ENCODE measurements around the gene IPO9.

DNA sequence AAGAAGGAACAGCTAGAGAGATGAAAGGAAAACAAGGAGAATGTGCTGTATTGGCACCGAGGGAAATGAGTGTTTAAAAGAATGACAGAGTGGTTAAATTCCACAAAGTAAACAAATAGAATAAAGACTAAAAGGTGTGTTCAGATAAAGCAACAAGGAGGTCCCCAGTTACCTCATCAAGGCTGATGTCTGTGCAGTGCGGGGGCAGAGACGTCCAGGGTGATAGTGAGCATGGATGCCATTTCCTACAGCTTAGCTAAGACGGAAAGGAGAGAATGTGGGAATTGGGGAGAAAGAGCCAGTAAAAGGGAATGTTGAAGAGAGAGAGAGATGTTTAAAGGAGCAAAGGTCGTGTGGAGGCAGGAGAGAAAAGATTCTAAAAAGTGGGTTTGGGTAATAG, 101.8 kb downstream of the IPO9 start:
- TF ChIP-seq, protein P1, sequence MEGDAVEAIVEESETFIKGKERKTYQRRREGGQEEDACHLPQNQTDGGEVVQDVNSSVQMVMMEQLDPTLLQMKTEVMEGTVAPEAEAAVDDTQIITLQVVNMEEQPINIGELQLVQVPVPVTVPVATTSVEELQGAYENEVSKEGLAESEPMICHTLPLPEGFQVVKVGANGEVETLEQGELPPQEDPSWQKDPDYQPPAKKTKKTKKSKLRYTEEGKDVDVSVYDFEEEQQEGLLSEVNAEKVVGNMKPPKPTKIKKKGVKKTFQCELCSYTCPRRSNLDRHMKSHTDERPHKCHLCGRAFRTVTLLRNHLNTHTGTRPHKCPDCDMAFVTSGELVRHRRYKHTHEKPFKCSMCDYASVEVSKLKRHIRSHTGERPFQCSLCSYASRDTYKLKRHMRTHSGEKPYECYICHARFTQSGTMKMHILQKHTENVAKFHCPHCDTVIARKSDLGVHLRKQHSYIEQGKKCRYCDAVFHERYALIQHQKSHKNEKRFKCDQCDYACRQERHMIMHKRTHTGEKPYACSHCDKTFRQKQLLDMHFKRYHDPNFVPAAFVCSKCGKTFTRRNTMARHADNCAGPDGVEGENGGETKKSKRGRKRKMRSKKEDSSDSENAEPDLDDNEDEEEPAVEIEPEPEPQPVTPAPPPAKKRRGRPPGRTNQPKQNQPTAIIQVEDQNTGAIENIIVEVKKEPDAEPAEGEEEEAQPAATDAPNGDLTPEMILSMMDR (IDR thresholded peaks at IDR 0.05; ENCODE audit: insufficient read depth, low read length), result no peak
- TF ChIP-seq, protein P2, sequence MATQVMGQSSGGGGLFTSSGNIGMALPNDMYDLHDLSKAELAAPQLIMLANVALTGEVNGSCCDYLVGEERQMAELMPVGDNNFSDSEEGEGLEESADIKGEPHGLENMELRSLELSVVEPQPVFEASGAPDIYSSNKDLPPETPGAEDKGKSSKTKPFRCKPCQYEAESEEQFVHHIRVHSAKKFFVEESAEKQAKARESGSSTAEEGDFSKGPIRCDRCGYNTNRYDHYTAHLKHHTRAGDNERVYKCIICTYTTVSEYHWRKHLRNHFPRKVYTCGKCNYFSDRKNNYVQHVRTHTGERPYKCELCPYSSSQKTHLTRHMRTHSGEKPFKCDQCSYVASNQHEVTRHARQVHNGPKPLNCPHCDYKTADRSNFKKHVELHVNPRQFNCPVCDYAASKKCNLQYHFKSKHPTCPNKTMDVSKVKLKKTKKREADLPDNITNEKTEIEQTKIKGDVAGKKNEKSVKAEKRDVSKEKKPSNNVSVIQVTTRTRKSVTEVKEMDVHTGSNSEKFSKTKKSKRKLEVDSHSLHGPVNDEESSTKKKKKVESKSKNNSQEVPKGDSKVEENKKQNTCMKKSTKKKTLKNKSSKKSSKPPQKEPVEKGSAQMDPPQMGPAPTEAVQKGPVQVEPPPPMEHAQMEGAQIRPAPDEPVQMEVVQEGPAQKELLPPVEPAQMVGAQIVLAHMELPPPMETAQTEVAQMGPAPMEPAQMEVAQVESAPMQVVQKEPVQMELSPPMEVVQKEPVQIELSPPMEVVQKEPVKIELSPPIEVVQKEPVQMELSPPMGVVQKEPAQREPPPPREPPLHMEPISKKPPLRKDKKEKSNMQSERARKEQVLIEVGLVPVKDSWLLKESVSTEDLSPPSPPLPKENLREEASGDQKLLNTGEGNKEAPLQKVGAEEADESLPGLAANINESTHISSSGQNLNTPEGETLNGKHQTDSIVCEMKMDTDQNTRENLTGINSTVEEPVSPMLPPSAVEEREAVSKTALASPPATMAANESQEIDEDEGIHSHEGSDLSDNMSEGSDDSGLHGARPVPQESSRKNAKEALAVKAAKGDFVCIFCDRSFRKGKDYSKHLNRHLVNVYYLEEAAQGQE (IDR thresholded peaks at IDR 0.05; ENCODE audit: insufficient replicate concordance, low read depth), result no peak
- TF ChIP-seq POLR2AphosphoS5 (IDR thresholded peaks at IDR 0.05; ENCODE audit: low read depth) (no peak), GABPA (IDR thresholded peaks at IDR 0.05; ENCODE audit: low read depth) (no peak), SPI1 (IDR thresholded peaks at IDR 0.05; ENCODE audit: borderline replicate concordance, low read depth) (no peak)
